GM19463 (cell line): ENCODE results near the gene ZDHHC19.
A peak's percentile ranks its signal among the peaks of the same experiment; 100 is the strongest.
"Not testable (repeated sequence)": the region's sequence is repeated elsewhere in the genome, so short reads cannot be mapped to it uniquely, and the experiment has no call there.

ENCODE experiments used
- ATAC-seq: cut with Tn5 transposase; IDR thresholded peaks from one replicate; pipeline ENCODE4 v1.9.1; 2021; ENCODE audit warnings: mild to moderate bottlenecking, moderate library complexity; ENCODE audit not compliant: unreplicated experiment

The ZDHHC19 gene

GRCh38 chr3:196225763-196226364, 14.7 kb upstream of the ZDHHC19 start:
- no peak for ATAC-seq

GRCh38 chr3:196225086-196225485, 13.9 kb upstream of the ZDHHC19 start:
- ATAC-seq: no peak

GRCh38 chr3:196222876-196223595, 11.8 kb upstream of the ZDHHC19 start:
- ATAC-seq: no peak

- no peak for ATAC-seq
Measured at GRCh38 chr3:196220991-196221390, 9.8 kb upstream of the ZDHHC19 start.

- no peak for ATAC-seq
Measured at GRCh38 chr3:196220587-196220986, 9.4 kb upstream of the ZDHHC19 start.

- no peak for ATAC-seq
Measured at GRCh38 chr3:196219970-196220311, 8.7 kb upstream of the ZDHHC19 start.

- ATAC-seq: peak; percentile 75
Measured at GRCh38 chr3:196219194-196219969, 8.2 kb upstream of the ZDHHC19 start.

GRCh38 chr3:196218155-196218712, 7.0 kb upstream of the ZDHHC19 start:
- no peak for ATAC-seq

- ATAC-seq: no peak
Measured at GRCh38 chr3:196217307-196218154, 6.3 kb upstream of the ZDHHC19 start.

GRCh38 chr3:196216681-196217211, 5.5 kb upstream of the ZDHHC19 start:
- ATAC-seq: no peak

- no peak for ATAC-seq
Measured at GRCh38 chr3:196216089-196216564, 4.9 kb upstream of the ZDHHC19 start, which contains the start of gene SLC51A. SLC51A (plus strand) TSS chr3:196216534; CDS start chr3:196216713, 179 bp downstream.

GRCh38 chr3:196215493-196216020, 4.4 kb upstream of the ZDHHC19 start:
- ATAC-seq: no peak

GRCh38 chr3:196214783-196215441, 3.7 kb upstream of the ZDHHC19 start:
- ATAC-seq: no peak

GRCh38 chr3:196209944-196210672, 1.1 kb downstream of the ZDHHC19 start:
- ATAC-seq: not testable (repeated sequence)

GRCh38 chr3:196208942-196209695, 2.1 kb downstream of the ZDHHC19 start:
- ATAC-seq: no peak

GRCh38 chr3:196207833-196208607, 3.2 kb downstream of the ZDHHC19 start:
- no peak for ATAC-seq

- ATAC-seq: no peak
Measured at GRCh38 chr3:196207159-196207832, 3.9 kb downstream of the ZDHHC19 start.
